ENCODE data around the gene GPR89A. TPM values are rescaled to one million over a fixed set of nuclear protein-coding genes. Genes with fewer than 3 reads are reported as not detected.

Gene GPR89A
- total and polyA plus RNA-seq, 2 experiments from 2014 or later: 68.5 to 81.1 TPM

DNA sequence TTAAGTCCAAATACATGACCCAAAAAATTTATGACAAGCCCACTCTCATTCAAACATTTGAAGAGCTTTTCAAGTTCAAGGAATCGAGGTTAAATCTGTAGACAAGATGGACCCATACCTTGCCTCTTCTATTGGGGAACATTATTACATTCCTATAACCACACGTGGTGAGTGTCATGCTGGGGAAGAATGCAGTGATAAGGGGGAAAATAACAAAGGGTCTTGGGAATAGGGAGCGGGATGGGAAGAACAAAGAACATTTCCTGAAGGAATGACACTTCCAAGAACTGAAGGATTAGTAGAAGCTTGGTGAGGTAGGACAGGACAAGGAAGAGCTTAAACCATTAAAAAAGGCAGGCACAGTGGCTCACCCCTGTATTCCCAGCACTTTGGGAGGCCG lies 80.5 kb downstream of the GPR89A start:
- no peak overlapping the region for H3K4me3 ChIP-seq
- no peak overlapping the region for H3K4me3 Mint-ChIP-seq
- H3K36me3 Mint-ChIP-seq (ENCODE audit: low read depth): no peaks in the 10 kb centered on the region

More for the DNA sequence above, 80.5 kb downstream of the GPR89A start:
- Histone ChIP-seq H3K4me1 (ENCODE audit: insufficient read depth) (no peaks in the 10 kb centered on the region), H3K27me3 (ENCODE audit: insufficient read depth) (no peaks in the 10 kb centered on the region), H4K20me1 (replicated peaks; ENCODE audit: insufficient read depth) (no peaks in the 10 kb centered on the region), H3K79me2 (replicated peaks; ENCODE audit: insufficient read depth) (no peaks in the 10 kb centered on the region), H3K27ac (ENCODE audit: low read depth) (no peak overlapping the region), H3K36me3 (ENCODE audit: insufficient read depth) (no peaks in the 10 kb centered on the region), H2AFZ (no peak overlapping the region), H3K4me2 (no peak overlapping the region), H3F3A (replicated peaks; ENCODE audit: low read depth) (no peaks in the 10 kb centered on the region), H3K9me2 (ENCODE audit: insufficient read depth) (0 out of 2 replicates have a peak, but pooled peaks cover 4% of the 10 kb centered on the region)
- Mint-ChIP-seq H3K9me3 (no peaks in the 10 kb centered on the region), H3K4me1 (peaks cover 3% of the 10 kb centered on the region; the same call in 2 of the 3 replicates), H3K27ac (no peak overlapping the region), H3K27me3 (ENCODE audit: insufficient read depth, low read depth, poor library complexity) (peaks cover 11% of the 10 kb centered on the region)
- TF ChIP-seq EZH2 (IDR thresholded peaks at IDR 0.05; ENCODE audit: low read depth, unreplicated experiment) (no peak), ZNF331 (CRISPR knock-in tag; IDR thresholded peaks at IDR 0.05; ENCODE audit: low read depth) (no peak), EZH2phosphoT487 (IDR thresholded peaks at IDR 0.05; ENCODE audit: unreplicated experiment) (no peak), CREB1 (CRISPR knock-in tag; IDR thresholded peaks at IDR 0.05; ENCODE audit: low read depth) (no peak), ZNF114 (CRISPR knock-in tag; IDR thresholded peaks at IDR 0.05) (no peak), JUNB (IDR thresholded peaks at IDR 0.05; ENCODE audit: unreplicated experiment) (no peak), NANOG (IDR thresholded peaks at IDR 0.05; ENCODE audit: borderline replicate concordance) (no peak), CTCF (conservative IDR thresholded peaks at IDR 0.05; ENCODE audit: low read depth in 2 of 2) (no peak), POLR2AphosphoS5 (IDR thresholded peaks at IDR 0.05; ENCODE audit: low read depth) (no peak), ETS1 (IDR thresholded peaks at IDR 0.05) (no peak), STAT1 (IDR thresholded peaks at IDR 0.05; ENCODE audit: unreplicated experiment) (no peak)
- TF ChIP-seq, protein P1, sequence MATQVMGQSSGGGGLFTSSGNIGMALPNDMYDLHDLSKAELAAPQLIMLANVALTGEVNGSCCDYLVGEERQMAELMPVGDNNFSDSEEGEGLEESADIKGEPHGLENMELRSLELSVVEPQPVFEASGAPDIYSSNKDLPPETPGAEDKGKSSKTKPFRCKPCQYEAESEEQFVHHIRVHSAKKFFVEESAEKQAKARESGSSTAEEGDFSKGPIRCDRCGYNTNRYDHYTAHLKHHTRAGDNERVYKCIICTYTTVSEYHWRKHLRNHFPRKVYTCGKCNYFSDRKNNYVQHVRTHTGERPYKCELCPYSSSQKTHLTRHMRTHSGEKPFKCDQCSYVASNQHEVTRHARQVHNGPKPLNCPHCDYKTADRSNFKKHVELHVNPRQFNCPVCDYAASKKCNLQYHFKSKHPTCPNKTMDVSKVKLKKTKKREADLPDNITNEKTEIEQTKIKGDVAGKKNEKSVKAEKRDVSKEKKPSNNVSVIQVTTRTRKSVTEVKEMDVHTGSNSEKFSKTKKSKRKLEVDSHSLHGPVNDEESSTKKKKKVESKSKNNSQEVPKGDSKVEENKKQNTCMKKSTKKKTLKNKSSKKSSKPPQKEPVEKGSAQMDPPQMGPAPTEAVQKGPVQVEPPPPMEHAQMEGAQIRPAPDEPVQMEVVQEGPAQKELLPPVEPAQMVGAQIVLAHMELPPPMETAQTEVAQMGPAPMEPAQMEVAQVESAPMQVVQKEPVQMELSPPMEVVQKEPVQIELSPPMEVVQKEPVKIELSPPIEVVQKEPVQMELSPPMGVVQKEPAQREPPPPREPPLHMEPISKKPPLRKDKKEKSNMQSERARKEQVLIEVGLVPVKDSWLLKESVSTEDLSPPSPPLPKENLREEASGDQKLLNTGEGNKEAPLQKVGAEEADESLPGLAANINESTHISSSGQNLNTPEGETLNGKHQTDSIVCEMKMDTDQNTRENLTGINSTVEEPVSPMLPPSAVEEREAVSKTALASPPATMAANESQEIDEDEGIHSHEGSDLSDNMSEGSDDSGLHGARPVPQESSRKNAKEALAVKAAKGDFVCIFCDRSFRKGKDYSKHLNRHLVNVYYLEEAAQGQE (IDR thresholded peaks at IDR 0.05; ENCODE audit: unreplicated experiment): no peak
- TF ChIP-seq, protein P2, sequence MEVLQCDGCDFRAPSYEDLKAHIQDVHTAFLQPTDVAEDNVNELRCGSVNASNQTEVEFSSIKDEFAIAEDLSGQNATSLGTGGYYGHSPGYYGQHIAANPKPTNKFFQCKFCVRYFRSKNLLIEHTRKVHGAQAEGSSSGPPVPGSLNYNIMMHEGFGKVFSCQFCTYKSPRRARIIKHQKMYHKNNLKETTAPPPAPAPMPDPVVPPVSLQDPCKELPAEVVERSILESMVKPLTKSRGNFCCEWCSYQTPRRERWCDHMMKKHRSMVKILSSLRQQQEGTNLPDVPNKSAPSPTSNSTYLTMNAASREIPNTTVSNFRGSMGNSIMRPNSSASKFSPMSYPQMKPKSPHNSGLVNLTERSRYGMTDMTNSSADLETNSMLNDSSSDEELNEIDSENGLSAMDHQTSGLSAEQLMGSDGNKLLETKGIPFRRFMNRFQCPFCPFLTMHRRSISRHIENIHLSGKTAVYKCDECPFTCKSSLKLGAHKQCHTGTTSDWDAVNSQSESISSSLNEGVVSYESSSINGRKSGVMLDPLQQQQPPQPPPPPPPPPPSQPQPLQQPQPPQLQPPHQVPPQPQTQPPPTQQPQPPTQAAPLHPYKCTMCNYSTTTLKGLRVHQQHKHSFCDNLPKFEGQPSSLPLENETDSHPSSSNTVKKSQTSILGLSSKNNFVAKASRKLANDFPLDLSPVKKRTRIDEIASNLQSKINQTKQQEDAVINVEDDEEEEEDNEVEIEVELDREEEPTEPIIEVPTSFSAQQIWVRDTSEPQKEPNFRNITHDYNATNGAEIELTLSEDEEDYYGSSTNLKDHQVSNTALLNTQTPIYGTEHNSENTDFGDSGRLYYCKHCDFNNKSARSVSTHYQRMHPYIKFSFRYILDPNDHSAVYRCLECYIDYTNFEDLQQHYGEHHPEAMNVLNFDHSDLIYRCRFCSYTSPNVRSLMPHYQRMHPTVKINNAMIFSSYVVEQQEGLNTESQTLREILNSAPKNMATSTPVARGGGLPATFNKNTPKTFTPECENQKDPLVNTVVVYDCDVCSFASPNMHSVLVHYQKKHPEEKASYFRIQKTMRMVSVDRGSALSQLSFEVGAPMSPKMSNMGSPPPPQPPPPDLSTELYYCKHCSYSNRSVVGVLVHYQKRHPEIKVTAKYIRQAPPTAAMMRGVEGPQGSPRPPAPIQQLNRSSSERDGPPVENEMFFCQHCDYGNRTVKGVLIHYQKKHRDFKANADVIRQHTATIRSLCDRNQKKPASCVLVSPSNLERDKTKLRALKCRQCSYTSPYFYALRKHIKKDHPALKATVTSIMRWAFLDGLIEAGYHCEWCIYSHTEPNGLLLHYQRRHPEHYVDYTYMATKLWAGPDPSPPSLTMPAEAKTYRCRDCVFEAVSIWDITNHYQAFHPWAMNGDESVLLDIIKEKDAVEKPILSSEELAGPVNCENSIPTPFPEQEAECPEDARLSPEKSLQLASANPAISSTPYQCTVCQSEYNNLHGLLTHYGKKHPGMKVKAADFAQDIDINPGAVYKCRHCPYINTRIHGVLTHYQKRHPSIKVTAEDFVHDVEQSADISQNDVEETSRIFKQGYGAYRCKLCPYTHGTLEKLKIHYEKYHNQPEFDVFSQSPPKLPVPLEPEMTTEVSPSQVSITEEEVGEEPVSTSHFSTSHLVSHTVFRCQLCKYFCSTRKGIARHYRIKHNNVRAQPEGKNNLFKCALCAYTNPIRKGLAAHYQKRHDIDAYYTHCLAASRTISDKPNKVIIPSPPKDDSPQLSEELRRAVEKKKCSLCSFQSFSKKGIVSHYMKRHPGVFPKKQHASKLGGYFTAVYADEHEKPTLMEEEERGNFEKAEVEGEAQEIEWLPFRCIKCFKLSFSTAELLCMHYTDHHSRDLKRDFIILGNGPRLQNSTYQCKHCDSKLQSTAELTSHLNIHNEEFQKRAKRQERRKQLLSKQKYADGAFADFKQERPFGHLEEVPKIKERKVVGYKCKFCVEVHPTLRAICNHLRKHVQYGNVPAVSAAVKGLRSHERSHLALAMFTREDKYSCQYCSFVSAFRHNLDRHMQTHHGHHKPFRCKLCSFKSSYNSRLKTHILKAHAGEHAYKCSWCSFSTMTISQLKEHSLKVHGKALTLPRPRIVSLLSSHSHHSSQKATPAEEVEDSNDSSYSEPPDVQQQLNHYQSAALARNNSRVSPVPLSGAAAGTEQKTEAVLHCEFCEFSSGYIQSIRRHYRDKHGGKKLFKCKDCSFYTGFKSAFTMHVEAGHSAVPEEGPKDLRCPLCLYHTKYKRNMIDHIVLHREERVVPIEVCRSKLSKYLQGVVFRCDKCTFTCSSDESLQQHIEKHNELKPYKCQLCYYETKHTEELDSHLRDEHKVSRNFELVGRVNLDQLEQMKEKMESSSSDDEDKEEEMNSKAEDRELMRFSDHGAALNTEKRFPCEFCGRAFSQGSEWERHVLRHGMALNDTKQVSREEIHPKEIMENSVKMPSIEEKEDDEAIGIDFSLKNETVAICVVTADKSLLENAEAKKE (CRISPR knock-in tag; IDR thresholded peaks at IDR 0.05): no peak
- peak; percentile 13 for DNase-seq (ENCODE audit: low spot score)
- ATAC-seq: no peak; the same call in 1 of the 3 replicates

All from GM23338 (cell line).